ENCODE results near the gene TAF1A. TPM values are rescaled to one million over a fixed set of nuclear protein-coding genes. Genes with fewer than 3 reads are reported as not detected.

The TAF1A gene
- total and polyA plus RNA-seq, 10 of the 15 experiments (the other 5 are each of a cell fraction or from before 2014, with no cell fraction given): 7.7 to 17.9 (median 12.0) TPM

GRCh38 chr1:222610728-222611127, 21.0 kb upstream of the TAF1A start:
- ChIA-PET SMC1A (ENCODE audit: uncharacterized antibody, unreplicated experiment) (interaction anchor here (1.7 to 2.2 kb wide), 2 partner anchors 12 to 23 kb away, joined by 6 read pairs; no protein-coding TSS in a partner anchor), CTCF (interaction anchor here (0.7 to 0.9 kb wide), 2 partner anchors 9 to 17 kb away, joined by 3 read pairs; no protein-coding TSS in a partner anchor), POLR2A (no interaction called here), RAD21 (ENCODE audit: unreplicated experiment) (no interaction called here)
- Histone ChIP-seq H3K79me2 (ENCODE audit: control insufficient read depth, insufficient read depth, low read length) (no peaks in the 10 kb centered on the region), H3K9ac (ENCODE audit: control insufficient read depth, insufficient read depth, low read length) (no peak overlapping the region), H3K4me3 (no peak overlapping the region), H3K27ac (ENCODE audit: control insufficient read depth, insufficient read depth) (no peak overlapping the region), H3K36me3 (ENCODE audit: control insufficient read depth in 2 of 2, insufficient read depth in 2 of 2, low read length in 1 of 2) (no peaks in the 10 kb centered on the region), H4K20me1 (ENCODE audit: control insufficient read depth, insufficient read depth) (no peaks in the 10 kb centered on the region), H2AFZ (ENCODE audit: control insufficient read depth, low read depth, low read length) (no peak overlapping the region), H3K9me3 (replicated peaks; ENCODE audit: control insufficient read depth, insufficient read depth, low read length) (no peaks in the 10 kb centered on the region; the same call in 2 of the 3 replicates), H3K4me2 (ENCODE audit: control insufficient read depth, insufficient read depth) (no peak overlapping the region), H3K4me1 (ENCODE audit: control insufficient read depth, insufficient read depth, low read length) (no peaks in the 10 kb centered on the region), H3K27me3 (replicated peaks in 1 of 2; ENCODE audit: control insufficient read depth in 2 of 2, insufficient read depth in 2 of 2, low read length in 1 of 2) (no peaks in the 10 kb centered on the region; a peak in 1 of 4 replicates)
- 94% methylated on average over 2 of the region's 2 CpGs for WGBS (ENCODE audit: insufficient coverage, insufficient replicate concordance, low lambda C conversion rate, missing lambda C conversion rate)
- intact Hi-C loops (cut with micrococcal nuclease; ENCODE audit: unreplicated experiment) (no loop called here), in situ Hi-C loops (cut with MboI) (no loop called here)
- DNase-seq (ENCODE audit: low read depth, low spot score): no peak
- BruUV-seq (replicated peaks): no TSS peak
- TF ChIP-seq REST (IDR thresholded peaks at IDR 0.05; ENCODE audit: low read depth, low read length) (no peak), KAT2A (conservative IDR thresholded peaks at IDR 0.05; ENCODE audit: control insufficient read depth, low read depth, low read length) (no peak), MEF2A (IDR thresholded peaks at IDR 0.05; ENCODE audit: insufficient read depth, low read depth, low read length) (no peak), NBN (IDR thresholded peaks at IDR 0.05) (no peak), PAX8 (IDR thresholded peaks at IDR 0.05) (no peak), ASH2L (IDR thresholded peaks at IDR 0.05; ENCODE audit: borderline replicate concordance, low read depth) (no peak), BHLHE40 (IDR thresholded peaks at IDR 0.05; ENCODE audit: borderline replicate concordance in 1 of 2, low read depth in 2 of 2, low read length in 1 of 2) (no peak), PAX5 (IDR thresholded peaks at IDR 0.05; ENCODE audit: borderline replicate concordance, low read depth, low read length) (no peak), YY1 (IDR thresholded peaks at IDR 0.05; ENCODE audit: low read depth, low read length) (no peak), ZNF622 (IDR thresholded peaks at IDR 0.05) (no peak), KLF5 (IDR thresholded peaks at IDR 0.05; ENCODE audit: partially characterized antibody) (no peak)
- TF ChIP-seq, protein P1, sequence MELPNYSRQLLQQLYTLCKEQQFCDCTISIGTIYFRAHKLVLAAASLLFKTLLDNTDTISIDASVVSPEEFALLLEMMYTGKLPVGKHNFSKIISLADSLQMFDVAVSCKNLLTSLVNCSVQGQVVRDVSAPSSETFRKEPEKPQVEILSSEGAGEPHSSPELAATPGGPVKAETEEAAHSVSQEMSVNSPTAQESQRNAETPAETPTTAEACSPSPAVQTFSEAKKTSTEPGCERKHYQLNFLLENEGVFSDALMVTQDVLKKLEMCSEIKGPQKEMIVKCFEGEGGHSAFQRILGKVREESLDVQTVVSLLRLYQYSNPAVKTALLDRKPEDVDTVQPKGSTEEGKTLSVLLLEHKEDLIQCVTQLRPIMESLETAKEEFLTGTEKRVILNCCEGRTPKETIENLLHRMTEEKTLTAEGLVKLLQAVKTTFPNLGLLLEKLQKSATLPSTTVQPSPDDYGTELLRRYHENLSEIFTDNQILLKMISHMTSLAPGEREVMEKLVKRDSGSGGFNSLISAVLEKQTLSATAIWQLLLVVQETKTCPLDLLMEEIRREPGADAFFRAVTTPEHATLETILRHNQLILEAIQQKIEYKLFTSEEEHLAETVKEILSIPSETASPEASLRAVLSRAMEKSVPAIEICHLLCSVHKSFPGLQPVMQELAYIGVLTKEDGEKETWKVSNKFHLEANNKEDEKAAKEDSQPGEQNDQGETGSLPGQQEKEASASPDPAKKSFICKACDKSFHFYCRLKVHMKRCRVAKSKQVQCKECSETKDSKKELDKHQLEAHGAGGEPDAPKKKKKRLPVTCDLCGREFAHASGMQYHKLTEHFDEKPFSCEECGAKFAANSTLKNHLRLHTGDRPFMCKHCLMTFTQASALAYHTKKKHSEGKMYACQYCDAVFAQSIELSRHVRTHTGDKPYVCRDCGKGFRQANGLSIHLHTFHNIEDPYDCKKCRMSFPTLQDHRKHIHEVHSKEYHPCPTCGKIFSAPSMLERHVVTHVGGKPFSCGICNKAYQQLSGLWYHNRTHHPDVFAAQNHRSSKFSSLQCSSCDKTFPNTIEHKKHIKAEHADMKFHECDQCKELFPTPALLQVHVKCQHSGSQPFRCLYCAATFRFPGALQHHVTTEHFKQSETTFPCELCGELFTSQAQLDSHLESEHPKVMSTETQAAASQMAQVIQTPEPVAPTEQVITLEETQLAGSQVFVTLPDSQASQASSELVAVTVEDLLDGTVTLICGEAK (IDR thresholded peaks at IDR 0.05; ENCODE audit: borderline replicate concordance): no peak
- TF ChIP-seq, protein P2, sequence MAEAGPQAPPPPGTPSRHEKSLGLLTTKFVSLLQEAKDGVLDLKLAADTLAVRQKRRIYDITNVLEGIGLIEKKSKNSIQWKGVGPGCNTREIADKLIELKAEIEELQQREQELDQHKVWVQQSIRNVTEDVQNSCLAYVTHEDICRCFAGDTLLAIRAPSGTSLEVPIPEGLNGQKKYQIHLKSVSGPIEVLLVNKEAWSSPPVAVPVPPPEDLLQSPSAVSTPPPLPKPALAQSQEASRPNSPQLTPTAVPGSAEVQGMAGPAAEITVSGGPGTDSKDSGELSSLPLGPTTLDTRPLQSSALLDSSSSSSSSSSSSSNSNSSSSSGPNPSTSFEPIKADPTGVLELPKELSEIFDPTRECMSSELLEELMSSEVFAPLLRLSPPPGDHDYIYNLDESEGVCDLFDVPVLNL (IDR thresholded peaks at IDR 0.05; ENCODE audit: low read depth, low read length): no peak
- no peak for FAIRE-seq
- ATAC-seq: no peak

Measured in GM12878 (cell line).